Activated CD4-positive, alpha-beta T cell treated with anti-CD3 and anti-CD28 coated beads, Interleukin-2, Interleukin-4, amounts not matched to agents 100 ng/mL and 50 ng/mL, durations not matched to agents 16 hours and 8 hours (primary cell): ENCODE measurements around the gene NKAIN4.
A peak's percentile ranks its signal among the peaks of the same experiment; 100 is the strongest.

Experiments used
- DNase-seq: peaks from one replicate; pipeline ENCODE4 v3.0.0-alpha.2; 2020; ENCODE audit warnings: low spot score

NKAIN4 gene

GRCh38 chr20:63218701-63219446 is 35.4 kb downstream of the NKAIN4 start:
- no peak for DNase-seq

GRCh38 chr20:63217706-63218105 is 36.6 kb downstream of the NKAIN4 start:
- DNase-seq, result no peak

- no peak for DNase-seq
These were observed 37.3 kb downstream of the NKAIN4 start for GRCh38 chr20:63216849-63217471.

- peak; percentile 97 for DNase-seq
These were observed 38.0 kb downstream of the NKAIN4 start, which contains the start of gene YTHDF1 for GRCh38 chr20:63216041-63216848. Gene YTHDF1 (minus strand): TSS chr20:63216131. CDS start chr20:63215892, 239 bp downstream.

GRCh38 chr20:63215101-63216040 is 38.9 kb downstream of the NKAIN4 start:
- DNase-seq, result no peak

- DNase-seq, result no peak
These were observed 39.7 kb downstream of the NKAIN4 start for GRCh38 chr20:63214514-63214913.

- no peak for DNase-seq
These were observed 41.5 kb downstream of the NKAIN4 start for GRCh38 chr20:63212792-63213191.

GRCh38 chr20:63212393-63212730 is 41.9 kb downstream of the NKAIN4 start:
- DNase-seq, result no peak

GRCh38 chr20:63210011-63210605 is 44.2 kb downstream of the NKAIN4 start:
- DNase-seq, result no peak

- DNase-seq, result no peak
These were observed 45.8 kb downstream of the NKAIN4 start for GRCh38 chr20:63208346-63208909.

GRCh38 chr20:63206878-63207277 is 47.4 kb downstream of the NKAIN4 start:
- DNase-seq, result no peak

- DNase-seq, result no peak
These were observed 48.4 kb downstream of the NKAIN4 start for GRCh38 chr20:63205896-63206295.

GRCh38 chr20:63204362-63204761 is 49.9 kb downstream of the NKAIN4 start:
- DNase-seq, result no peak

- DNase-seq, result no peak
These were observed 51.3 kb downstream of the NKAIN4 start for GRCh38 chr20:63202811-63203526.

GRCh38 chr20:63202021-63202420 is 52.2 kb downstream of the NKAIN4 start:
- DNase-seq, result no peak

GRCh38 chr20:63198606-63199005 is 55.7 kb downstream of the NKAIN4 start:
- no peak for DNase-seq

- no peak for DNase-seq
These were observed 57.3 kb downstream of the NKAIN4 start for GRCh38 chr20:63196768-63197470.

GRCh38 chr20:63194797-63195173 is 59.5 kb downstream of the NKAIN4 start:
- DNase-seq, result no peak

- DNase-seq, result no peak
These were observed 60.1 kb downstream of the NKAIN4 start for GRCh38 chr20:63194007-63194796.
